Colon (tissue), 2 donors: ENCODE results near the gene SPESP1.

Source experiments
- FAIRE-seq: peaks from 2 replicates; lab custom pipeline; 2012; peaks lifted over from hg19 to GRCh38; lab: Jason Lieb, UNC
- donor health status: control.
- donor health status: control.

The SPESP1 gene

GRCh38 chr15:68930268-68931022 lies at the start of gene SPESP1:
Gene SPESP1 (plus strand): TSS chr15:68930525. CDS start chr15:68930654, 129 bp downstream.
- no peak for FAIRE-seq

DNA sequence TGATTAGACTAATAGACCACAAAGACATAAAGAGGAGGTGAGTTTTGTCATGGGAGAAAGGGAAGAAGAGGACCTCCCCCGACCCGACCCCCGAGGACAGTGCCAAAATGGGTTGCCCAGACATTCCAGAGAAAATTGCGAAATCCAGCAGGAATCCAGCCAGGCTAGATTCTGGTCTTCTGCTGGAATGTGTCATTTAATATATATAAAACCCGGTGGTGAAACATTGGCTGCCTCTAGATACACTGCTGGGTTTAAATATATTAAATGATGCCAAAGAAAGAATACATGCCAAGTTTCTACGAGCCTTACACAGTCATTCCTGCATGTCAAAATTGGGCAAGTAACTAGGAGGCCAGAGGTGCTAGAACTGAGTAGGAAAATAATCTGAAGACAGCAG lies 45.3 kb upstream of the SPESP1 start:
- FAIRE-seq = no peak

DNA sequence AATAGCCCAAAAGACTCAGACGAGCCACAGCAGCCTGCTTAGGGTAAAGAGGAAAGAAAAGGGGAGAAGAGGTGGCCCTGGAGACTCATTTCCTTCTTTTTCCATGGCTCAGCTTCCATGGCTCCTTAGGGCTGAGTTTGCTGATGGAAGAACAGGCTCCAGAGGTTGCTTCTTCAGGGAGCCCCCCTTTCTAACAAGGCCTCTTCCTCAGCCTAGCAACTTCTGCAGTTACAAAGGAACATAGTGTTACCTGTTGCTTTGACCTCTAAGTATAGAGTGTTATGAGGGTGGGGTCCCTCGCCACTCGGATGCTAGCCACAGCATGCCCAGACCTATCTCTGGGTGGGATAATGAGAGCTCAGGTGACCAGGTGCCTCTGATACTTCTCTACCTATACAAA lies 43.2 kb upstream of the SPESP1 start:
- FAIRE-seq = no peak

DNA sequence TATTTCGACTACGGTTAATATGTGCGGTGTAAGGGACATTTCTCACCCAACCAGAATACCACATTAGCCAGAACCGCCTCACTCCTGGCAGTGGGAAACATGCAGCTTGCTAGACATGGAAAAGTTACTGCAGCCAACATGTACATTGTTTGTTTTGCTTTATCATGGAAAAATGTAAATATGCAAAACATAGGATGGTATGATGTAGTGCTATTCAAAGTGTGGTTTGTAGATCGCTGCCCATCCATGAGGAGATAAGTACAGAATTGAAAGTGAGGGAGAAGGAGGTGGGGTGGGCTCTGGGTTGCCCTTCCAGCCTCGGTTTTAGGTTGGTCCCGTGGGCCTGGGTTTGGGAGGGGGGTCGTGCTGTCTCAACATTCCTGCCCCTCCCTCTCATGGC lies 42.5 kb upstream of the SPESP1 start:
- FAIRE-seq = no peak

DNA sequence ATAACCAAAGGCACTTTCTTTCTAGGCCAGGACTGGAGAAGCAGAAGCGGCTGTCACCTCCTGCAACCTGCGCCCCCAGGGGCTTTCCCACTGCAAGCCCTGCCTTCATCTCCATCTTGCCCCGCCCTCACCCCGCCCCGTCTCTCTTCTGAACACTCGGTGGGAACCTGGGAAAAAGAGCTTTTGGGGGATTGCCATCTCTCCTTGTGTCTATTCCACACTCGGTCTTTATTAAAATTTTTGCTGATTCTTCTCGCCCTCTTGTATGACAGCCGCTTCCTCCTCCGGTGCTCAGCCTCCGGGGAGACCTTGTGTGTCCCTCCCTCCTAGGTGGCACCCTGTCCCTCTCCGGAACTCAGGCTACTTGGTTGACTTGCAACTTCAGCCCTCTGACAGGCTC lies 41.9 kb upstream of the SPESP1 start:
- no peak for FAIRE-seq

- no peak for FAIRE-seq
Measured at GRCh38 chr15:68894208-68894607, 36.1 kb upstream of the SPESP1 start.

DNA sequence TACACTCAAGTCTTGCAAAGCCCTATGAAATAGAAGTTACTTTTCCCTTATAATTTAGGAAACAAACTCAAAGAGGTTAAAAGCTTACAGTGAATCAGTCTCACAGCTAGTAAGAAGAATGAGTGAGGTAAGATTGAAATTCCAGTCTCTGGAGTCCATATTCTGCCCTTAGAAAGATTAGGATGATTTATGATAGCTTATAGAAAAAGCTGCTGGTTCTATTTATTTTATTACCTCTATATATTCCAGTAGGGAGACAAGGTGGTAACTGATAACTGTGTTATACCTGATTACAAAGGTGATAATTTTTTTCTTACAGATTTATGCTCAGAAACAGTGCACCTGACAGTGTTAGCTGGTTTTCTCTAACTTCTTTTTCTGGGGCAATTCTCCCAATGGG lies 34.1 kb upstream of the SPESP1 start:
- FAIRE-seq = no peak

GRCh38 chr15:68897016-68897415 lies 33.3 kb upstream of the SPESP1 start:
- no peak for FAIRE-seq

DNA sequence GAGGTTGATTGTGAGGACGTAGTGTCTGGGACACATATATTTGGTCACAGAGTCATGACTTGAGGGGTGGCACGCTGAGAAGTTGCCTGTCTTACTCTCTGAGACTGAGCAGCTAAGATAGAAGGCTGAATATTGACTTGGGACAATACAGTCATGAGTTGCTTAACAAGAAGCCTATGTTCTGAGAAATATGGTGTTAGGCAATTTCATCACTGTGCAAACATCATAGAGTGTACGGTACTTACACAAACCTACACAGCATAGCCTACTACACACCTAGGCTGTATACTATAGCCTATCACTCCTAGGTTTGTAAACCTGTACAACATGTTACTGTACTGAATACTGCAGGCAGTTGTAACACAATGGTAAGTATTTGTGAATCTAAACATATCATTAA lies 30.3 kb upstream of the SPESP1 start:
- no peak for FAIRE-seq

- FAIRE-seq = no peak
Measured at GRCh38 chr15:68907396-68907923, 22.9 kb upstream of the SPESP1 start.

DNA sequence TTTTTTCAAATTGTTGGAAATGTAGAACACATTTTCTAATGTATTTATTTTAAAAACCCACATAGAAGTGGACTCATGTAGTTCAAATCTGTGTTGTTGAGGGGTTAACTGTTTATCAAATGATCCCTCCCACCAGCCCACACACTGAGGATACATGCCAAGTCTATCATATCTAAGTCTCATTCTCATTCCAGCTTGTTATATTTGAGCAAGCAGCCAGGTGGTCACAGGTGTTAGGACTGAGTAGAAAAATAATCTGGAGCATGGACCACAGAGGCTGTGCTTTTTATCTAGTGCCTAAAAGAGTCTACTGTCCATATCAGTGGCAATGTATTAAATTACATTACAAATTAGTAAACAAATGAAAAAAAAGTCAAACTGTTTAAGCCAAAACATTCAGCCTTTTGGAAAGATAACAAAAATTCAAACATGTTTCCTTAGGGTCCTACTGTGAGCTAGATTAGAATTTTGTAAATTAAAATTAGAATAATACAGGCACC lies 20.7 kb upstream of the SPESP1 start:
- FAIRE-seq = no peak

DNA sequence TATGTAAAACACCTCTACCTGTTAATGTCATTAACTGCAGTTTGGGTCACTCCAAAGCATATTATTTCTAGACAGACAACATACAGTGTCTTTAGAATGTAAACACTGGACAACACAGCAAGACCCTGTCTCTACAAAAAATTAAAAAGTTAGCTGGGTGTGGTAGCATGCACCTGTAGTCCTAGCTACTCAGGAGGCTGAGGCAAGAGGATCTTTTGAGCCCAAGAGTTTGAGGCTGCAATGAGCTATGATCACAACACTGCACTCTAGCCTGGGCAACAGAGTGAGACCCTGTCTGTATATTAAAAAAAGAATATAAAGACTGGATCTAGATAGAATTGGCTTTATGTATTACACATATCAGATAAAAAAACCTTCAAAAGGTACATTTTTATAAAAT lies 20.0 kb upstream of the SPESP1 start:
- FAIRE-seq = no peak

DNA sequence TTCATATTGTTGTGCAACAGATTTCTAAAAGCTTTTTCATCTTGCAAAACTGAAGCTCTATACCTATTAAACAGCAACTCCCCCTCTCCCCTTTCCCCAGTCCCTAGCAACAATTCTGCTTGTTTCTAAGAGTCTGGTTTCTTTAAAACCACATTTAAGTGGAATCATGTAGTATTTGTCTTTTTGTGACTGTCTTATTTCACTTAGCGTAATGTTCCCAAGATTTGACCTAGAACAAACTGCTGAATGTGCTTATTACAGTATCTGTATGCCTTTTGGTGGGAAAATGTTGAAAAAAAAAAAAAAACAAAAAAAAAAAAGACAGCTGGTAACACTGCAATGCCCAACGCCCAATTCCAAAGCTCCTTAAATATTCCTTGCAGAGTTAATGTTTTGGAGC lies 19.5 kb upstream of the SPESP1 start:
- no peak for FAIRE-seq

- no peak for FAIRE-seq
Measured at GRCh38 chr15:68921926-68922325, 8.4 kb upstream of the SPESP1 start.

DNA sequence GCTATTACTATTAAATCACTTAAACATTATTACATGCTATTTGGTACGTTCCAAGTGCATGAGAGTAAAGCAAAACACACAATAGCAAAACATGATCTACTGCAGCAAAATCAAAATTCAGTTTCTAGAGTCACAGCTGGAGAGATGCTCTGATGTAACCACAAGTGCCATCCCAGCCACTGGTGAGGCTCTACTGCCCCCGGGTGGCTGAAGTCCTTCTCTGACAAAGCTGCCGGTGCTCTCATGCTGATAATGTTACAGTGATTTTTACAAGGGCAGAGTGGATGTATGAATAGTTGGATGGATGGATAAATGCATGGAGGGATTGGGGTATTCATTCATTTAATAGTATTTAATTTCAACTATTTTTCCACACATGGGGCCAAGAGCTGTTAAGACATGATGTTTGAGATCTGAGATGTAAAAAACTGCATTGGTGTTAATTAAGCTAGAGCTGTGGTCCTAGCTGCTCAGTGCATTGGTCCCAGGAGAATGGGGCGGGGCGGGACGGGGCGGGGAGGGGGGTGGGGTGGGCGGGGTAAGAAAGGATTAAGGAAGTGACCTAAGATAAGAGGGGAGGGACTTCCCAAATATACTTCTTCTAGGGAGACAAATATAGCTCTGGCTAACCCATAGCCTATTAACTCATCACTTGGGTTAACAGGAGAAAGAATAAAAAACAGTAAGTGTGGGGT lies 5.3 kb upstream of the SPESP1 start:
- no peak for FAIRE-seq

DNA sequence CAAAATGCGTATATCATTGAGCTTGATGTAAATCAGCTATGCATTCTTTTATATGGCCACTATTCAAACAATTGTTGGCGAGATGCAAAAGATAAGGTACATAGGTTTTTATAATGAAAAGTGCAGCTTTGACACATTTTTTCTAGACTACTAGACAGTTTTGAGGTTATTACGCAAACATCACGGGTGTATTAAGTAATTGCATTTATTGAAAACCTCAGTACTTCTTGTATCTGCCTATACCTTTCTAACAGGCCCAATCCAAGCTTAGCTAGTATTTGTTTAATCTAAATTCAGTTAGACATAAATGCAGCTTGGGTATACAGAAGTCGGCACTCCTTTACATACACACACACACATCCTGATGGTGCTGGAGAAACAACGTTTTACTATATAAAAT lies 2.7 kb downstream of the SPESP1 start:
- no peak for FAIRE-seq

DNA sequence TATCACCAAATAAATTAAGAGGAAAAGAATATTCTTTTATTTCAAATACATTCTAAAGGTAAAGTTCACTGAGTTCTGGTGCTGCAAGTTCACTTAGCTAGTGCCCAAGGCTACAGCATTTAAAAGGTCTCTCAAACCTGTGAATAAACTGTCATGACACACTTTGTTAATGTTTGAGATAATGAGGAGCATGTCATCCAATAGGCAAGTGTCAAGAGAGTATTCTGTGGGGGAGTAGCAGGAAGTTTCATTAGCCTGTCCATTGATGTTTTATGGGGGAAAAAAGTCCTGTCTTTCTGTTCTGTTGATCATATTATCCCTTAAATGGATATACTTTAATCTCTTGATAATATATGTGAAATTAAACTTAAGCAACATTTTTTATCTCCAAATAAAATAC lies 4.0 kb downstream of the SPESP1 start:
- no peak for FAIRE-seq

- no peak for FAIRE-seq
Measured at GRCh38 chr15:68935400-68935937, 5.1 kb downstream of the SPESP1 start.

DNA sequence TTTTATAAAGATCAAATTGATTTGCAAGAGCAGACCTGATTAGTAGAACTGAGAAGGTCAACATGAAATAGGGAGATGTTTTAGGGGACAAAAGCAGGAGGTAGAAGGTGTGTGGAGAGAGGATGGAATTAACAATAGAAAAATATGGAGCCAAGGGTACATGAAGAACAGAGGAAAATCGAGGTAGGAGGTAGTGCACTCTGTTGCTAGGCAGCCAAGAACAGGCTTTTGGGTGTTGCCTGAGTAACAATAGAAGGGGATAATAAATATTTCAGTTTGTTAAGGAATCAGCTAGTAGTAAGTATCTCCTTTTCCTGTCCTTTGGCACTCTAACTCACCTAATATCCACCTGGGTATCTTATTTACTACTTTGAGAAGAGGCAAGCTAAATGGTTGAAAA lies 9.2 kb downstream of the SPESP1 start:
- FAIRE-seq = no peak

DNA sequence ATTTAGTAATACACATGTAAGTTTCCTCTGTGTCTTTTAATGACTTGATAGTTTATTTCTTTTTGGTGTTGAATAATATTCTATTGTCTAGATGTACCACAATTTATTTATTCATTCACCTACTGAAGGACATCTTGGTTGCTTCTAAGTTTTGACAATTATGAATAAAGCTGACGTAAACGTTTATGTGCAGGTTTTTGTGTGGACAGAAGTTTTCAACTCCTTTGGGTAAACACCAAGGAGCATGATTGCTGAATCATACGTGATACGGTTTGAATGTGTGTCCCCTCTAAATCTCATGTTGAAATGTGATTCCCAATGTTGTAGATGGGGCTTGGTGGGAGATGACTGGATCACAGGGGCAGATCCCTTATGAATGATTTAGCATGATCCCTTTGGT lies 21.5 kb downstream of the SPESP1 start:
- no peak for FAIRE-seq

DNA sequence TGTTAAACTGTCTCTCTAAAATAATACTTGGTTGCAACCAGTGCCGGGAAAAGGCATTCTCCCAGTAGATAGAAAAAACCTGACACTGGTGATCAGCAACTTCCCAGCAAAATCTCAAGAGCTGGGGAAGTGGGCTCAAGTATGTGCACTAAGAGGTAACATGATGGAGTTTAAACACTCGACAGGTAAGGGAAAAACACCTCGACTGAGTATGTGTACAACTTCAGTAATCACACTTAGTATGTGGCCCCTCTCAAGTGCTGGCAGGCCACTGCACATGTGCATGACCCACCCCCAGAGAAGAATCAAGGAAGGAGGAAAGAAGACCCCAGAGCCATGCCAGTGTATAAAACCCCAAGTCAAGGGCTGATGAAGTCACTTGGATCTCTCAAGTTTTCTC lies 27.4 kb downstream of the SPESP1 start:
- FAIRE-seq = no peak

DNA sequence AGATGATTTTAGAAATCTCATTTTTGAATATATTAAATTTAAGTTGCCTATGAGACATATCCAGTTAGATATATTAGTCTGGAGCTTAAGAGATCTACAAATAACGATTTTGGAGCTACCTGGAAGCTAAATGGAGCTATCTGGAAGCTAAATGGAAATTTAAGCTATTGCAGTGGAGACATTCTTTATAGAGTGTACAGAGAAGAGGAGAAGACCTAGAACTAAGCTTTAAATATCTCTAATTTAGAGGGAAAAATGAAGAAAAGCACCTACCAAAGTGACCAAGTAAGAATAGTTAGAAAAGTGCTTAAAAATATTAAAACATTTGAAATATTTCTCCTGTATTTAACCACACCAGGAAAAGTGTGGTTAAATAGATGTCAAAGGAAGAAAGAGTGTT lies 28.3 kb downstream of the SPESP1 start:
- no peak for FAIRE-seq

DNA sequence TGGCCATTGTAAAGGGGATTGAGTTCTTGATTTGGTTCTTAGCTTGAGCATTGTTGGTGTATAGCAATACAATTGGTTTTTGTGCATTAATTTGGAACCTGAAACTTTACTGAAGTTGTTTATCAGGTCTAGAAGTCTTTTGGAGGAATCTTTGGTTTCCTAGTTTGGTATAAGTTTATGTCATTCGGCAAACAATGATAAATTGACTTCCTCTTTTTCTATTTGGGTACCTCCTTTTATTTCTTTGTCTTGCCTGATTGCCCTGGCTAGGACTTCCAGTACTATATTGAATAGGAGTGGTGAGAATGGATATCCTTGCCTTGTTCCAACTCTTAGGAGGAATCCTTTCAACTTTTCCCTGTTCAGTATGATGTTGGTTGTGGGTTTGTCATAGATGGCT lies 32.1 kb downstream of the SPESP1 start:
- no peak for FAIRE-seq
